Measurements from ENCODE around the gene VAMP2. TPM values are rescaled to one million over a fixed set of nuclear protein-coding genes. Genes with fewer than 3 reads are reported as not detected.
A peak's percentile ranks its signal among the peaks of the same experiment; 100 is the strongest.

The VAMP2 gene
- total and polyA plus RNA-seq, 9 of the 15 experiments (the other 6 are each of a cell fraction or from before 2014, with no cell fraction given) = 2.3 to 31.8 (median 6.0) TPM

DNA sequence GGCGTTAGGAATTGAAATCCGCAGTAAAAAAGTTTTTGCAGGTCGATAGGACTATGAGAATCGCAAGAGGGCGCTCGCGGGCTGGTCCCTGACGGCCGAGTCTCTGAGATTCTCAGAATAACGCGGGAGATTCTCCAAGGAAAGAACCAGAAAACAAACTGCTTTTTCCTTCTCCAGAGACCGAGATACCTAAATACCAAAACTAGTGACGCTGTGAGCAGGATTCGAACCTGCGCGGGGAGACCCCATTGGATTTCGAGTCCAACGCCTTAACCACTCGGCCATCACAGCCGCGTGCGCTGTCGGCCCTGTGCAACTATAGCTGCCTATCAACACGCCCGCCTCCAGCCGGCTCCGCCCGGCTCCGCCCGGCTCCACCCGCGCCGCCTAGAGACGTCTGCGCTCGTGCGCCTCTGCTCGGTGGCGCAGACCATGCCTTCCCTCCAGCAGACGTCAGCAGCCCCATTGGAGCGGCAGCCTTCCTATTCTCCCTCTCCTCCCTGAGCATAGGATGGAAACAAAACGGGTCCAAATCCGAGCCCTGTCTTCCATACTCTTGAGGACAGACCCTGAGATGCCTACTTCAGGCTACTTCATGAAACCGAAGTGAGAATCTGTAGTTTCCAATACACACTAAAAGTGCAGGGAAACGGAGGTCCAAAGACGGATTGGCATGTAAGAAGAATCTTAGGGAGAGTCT is 23.9 kb downstream of the VAMP2 start (continued):
- TF ChIP-seq ZKSCAN1 (IDR thresholded peaks at IDR 0.05; ENCODE audit: low read depth, low read length) (peak; percentile 47; the same call in 1 of the 2 replicates), NR1H2 (CRISPR knock-in tag; IDR thresholded peaks at IDR 0.05) (no peak), ZNF780A (CRISPR knock-in tag; IDR thresholded peaks at IDR 0.05) (no peak), ZNF75A (CRISPR knock-in tag; IDR thresholded peaks at IDR 0.05) (no peak), NFRKB (IDR thresholded peaks at IDR 0.05; ENCODE audit: low read depth) (no peak), PHF20 (IDR thresholded peaks at IDR 0.05; ENCODE audit: partially characterized antibody) (no peak), CBX3 (IDR thresholded peaks at IDR 0.05; ENCODE audit: borderline replicate concordance in 1 of 2, low read length in 2 of 2) (no peak; a peak in 1 of 3 replicates), ZNF197 (CRISPR knock-in tag; IDR thresholded peaks at IDR 0.05; ENCODE audit: low read depth) (0 out of 2 replicates have a peak, but pooled peaks have one; percentile 60), TCF7 (IDR thresholded peaks at IDR 0.05; ENCODE audit: borderline replicate concordance) (no peak), BRCA1 (IDR thresholded peaks at IDR 0.05) (no peak), BRCA1 (CRISPR knock-in tag; IDR thresholded peaks at IDR 0.05) (no peak), CBX8 (IDR thresholded peaks at IDR 0.05; ENCODE audit: borderline replicate concordance, extremely low read depth, low read depth, low read length, poor library complexity, severe bottlenecking) (no peak), CBFA2T3 (IDR thresholded peaks at IDR 0.05) (no peak), ATF1 (CRISPR knock-in tag; IDR thresholded peaks at IDR 0.05) (peak; percentile 65), ATF1 (tag; IDR thresholded peaks at IDR 0.05) (peak; percentile 93), SRF (CRISPR knock-in tag; IDR thresholded peaks at IDR 0.05) (peak in 1 of 2 experiments; percentile 41; a peak in 1 of 4 replicates), TFAM (CRISPR knock-in tag; conservative IDR thresholded peaks at IDR 0.05) (no peak), ZNF57 (CRISPR knock-in tag; IDR thresholded peaks at IDR 0.05) (no peak), KDM1A (IDR thresholded peaks at IDR 0.05) (peak in 1 of 2 experiments; percentile 6; a peak in 1 of 4 replicates), SP2 (IDR thresholded peaks at IDR 0.05; ENCODE audit: extremely low read depth, low read depth, low read length, poor library complexity, severe bottlenecking) (no peak)
- TF ChIP-seq, protein P1, sequence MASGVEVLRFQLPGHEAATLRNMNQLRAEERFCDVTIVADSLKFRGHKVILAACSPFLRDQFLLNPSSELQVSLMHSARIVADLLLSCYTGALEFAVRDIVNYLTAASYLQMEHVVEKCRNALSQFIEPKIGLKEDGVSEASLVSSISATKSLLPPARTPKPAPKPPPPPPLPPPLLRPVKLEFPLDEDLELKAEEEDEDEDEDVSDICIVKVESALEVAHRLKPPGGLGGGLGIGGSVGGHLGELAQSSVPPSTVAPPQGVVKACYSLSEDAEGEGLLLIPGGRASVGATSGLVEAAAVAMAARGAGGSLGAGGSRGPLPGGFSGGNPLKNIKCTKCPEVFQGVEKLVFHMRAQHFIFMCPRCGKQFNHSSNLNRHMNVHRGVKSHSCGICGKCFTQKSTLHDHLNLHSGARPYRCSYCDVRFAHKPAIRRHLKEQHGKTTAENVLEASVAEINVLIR (CRISPR knock-in tag; IDR thresholded peaks at IDR 0.05) = peak; percentile 26; the same call in 1 of the 2 replicates
- TF ChIP-seq, protein P2, sequence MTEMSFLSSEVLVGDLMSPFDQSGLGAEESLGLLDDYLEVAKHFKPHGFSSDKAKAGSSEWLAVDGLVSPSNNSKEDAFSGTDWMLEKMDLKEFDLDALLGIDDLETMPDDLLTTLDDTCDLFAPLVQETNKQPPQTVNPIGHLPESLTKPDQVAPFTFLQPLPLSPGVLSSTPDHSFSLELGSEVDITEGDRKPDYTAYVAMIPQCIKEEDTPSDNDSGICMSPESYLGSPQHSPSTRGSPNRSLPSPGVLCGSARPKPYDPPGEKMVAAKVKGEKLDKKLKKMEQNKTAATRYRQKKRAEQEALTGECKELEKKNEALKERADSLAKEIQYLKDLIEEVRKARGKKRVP (CRISPR knock-in tag; IDR thresholded peaks at IDR 0.05) = no peak
- TF ChIP-seq, protein P3, sequence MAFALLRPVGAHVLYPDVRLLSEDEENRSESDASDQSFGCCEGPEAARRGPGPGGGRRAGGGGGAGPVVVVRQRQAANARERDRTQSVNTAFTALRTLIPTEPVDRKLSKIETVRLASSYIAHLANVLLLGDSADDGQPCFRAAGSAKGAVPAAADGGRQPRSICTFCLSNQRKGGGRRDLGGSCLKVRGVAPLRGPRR (CRISPR knock-in tag; IDR thresholded peaks at IDR 0.05) = no peak
- TF ChIP-seq, protein P4, sequence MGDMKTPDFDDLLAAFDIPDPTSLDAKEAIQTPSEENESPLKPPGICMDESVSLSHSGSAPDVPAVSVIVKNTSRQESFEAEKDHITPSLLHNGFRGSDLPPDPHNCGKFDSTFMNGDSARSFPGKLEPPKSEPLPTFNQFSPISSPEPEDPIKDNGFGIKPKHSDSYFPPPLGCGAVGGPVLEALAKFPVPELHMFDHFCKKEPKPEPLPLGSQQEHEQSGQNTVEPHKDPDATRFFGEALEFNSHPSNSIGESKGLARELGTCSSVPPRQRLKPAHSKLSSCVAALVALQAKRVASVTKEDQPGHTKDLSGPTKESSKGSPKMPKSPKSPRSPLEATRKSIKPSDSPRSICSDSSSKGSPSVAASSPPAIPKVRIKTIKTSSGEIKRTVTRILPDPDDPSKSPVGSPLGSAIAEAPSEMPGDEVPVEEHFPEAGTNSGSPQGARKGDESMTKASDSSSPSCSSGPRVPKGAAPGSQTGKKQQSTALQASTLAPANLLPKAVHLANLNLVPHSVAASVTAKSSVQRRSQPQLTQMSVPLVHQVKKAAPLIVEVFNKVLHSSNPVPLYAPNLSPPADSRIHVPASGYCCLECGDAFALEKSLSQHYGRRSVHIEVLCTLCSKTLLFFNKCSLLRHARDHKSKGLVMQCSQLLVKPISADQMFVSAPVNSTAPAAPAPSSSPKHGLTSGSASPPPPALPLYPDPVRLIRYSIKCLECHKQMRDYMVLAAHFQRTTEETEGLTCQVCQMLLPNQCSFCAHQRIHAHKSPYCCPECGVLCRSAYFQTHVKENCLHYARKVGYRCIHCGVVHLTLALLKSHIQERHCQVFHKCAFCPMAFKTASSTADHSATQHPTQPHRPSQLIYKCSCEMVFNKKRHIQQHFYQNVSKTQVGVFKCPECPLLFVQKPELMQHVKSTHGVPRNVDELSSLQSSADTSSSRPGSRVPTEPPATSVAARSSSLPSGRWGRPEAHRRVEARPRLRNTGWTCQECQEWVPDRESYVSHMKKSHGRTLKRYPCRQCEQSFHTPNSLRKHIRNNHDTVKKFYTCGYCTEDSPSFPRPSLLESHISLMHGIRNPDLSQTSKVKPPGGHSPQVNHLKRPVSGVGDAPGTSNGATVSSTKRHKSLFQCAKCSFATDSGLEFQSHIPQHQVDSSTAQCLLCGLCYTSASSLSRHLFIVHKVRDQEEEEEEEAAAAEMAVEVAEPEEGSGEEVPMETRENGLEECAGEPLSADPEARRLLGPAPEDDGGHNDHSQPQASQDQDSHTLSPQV (IDR thresholded peaks at IDR 0.05) = peak; percentile 74; the same call in 1 of the 2 replicates
